ENCODE results near the gene SPSB4.

The SPSB4 gene

DNA sequence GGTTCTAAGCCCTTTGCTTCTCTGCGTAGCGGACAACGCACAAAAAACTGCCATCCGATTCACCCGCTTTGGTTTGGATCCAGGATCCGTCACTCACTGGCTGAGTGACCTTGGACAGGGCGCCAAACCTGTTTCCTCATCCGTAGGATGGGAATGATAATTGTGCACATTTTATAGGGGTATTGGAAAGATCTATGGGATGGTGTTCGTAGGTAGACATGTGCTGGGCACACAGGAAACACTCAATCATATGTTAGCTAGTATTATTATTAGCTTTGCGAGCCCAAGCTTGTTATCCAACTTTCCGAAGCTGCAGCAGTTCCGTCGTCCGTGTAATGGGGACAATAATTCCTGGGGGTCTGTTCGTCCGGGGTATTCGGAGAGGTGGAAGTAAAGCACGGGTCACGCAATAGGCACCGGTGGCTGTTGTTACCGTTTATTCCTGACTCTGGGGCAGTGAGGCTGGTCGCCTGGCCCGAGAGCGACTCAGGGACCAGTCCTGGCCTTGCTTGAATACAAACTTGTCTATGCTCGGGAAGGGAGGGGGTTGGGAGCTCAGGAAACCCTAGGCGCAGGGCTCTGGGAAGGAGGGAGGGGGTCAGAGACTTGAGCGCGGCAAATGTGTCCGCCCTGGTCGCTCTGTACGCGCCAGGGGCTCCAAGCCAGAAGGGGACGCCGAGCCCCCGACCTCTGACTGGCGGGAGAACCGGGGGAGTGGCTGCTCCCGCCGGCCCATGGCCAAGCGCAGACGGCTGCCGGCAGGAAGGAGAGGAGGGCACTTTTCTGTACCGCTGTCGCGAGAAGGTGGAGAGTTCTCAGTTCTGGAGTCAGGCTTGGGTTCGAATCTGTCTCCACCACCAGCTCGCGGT is 1.3 kb downstream of the SPSB4 start:
- DNase-seq (ENCODE audit: low read depth in 1 of 2, low spot score in 1 of 2): no peak

DNA sequence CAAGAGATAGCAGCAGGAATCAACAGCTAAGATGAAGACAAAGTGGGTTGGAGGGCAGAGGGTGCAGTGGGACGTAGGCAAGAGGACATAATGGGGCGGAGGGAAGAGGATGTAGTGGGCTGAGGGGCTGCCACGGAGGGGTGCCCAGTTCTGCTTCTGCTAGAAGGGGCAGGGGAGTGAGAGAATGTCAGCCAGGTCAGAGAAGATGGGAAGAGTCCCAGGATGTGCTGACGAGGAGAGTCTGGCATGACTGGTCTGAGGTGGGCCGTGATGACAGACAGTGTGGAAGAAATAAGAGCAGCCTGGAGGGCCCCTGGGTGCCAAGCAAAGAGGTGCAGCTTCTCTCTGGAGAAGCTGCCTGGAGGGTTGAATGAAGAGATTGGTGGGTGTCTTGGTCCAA is 4.0 kb downstream of the SPSB4 start:
- no peak for DNase-seq (ENCODE audit: low read depth in 1 of 2, low spot score in 1 of 2)

DNA sequence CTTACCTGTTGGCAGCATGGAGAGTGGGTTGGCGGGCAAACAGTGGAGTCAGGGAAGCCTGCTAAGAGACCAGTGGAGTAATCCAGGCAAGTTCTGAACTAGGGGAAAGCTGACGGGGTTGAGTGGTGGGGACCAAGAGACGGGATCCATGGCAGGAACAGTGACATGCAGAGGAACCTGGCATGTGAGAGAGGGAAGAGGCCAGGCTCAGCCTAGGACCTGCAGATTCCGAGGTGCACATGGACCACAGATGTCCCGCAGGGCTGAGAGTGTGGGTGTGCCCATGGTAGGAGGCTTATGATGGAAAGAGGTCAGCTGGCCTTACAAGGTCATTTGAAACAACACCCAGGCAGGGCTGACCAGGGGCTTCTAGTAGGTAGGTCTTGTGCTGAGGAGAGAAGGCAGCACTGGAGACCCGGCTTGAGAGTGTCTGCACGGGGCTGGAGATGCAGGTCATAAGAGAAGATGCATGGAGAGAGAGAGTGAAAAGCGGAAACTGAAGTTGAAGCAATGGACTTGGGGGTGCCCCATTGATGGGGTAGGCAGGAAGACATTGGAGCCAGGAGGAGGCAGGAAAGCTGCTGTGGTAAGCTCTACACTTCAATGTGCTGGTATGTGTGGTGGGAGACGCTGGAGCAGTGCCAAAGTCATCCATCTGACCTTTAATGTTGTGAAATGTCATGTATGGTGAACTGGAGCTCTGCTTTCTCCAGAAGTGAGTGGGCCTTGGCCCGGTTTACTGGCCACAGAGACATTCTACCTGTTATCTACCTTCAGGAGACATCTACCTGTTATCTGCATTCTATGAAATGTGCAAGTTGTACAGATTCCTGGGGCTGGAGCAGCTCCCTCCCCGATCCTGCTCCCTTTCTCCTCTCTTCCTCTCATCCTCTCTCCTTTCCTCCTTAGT is 4.6 kb downstream of the SPSB4 start:
- DNase-seq (ENCODE audit: low read depth in 1 of 2, low spot score in 1 of 2): no peak

DNA sequence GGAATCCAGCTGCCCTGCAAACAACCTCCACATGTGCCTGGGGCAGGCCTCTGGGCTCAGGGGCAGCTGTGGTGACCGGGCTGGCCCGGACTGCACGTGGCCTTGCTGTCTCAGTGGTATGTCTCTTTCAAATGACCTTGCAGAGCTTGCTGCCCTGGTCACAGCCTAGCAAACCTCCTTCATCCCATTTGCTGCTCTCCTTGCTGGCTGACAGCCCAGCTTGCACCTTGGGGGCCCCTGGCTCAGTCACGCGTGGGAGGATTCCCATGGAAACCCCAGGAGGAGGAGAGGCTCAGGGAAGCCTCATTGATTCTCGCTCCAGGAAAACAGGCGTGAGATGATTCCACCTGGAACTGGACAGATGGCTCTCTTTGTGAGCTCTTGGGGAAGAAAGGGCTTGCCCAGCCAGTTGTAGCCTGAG is 5.6 kb downstream of the SPSB4 start:
- DNase-seq (ENCODE audit: low read depth in 1 of 2, low spot score in 1 of 2): no peak

DNA sequence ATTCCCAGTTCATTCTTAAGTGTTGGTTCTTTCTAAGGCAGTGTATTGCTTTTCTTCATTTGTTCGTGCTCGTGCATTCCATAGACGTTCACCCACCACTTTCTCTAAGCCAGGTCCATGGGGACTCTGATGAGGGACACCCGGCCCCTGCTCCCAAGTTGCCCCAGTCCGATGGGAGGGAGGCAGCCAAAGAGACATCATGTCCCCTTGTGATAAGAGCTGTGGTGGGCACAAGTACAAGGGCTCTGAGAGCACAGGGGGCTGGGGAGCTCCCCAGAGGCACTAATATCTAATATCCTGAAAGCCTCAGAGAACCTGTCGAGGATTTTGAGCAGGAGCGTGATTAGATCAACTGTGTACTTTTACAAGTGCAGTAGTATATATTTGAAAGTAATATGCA is 6.3 kb downstream of the SPSB4 start:
- no peak for DNase-seq (ENCODE audit: low read depth in 1 of 2, low spot score in 1 of 2)

DNA sequence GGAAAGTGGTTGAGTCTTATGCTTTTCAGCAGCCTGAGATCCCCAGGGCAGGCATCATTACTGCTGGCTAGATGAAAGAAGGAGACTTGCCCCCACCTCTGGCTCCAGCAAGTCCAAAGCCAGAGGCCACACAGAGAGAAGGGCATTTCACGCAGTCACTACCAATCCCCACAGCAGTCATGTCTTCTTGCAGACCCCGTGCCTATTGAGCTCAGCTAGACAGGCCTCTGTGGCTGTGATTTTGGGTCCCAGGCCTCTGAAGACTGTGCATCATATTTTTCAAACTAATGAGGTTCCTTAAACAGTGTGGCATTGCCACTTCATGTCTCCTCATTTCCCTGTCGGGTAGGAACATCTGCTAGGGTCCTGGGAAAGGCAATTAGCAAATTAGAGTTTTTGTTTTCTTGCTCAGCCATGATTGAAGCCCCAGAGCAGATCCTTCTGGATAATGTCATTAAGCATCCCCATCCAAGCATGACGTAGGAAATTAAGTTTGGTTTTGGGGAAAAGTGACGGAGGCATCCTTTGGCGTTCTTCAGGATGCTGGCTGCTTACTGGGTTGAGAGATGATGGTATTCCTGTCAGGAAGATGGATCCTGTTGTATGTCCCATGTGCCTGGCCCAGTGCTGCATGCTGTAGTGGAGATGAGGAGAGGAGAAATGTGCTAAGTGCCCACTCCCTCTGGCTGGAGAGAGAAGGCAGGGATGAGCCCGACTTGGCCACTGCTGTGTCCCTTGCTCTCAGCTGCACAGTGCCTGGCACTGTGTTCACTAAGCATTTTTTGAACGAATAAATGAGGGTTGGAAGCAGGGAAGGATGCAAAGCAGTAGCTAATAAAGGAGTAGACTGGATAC is 7.0 kb downstream of the SPSB4 start:
- no peak for DNase-seq (ENCODE audit: low read depth in 1 of 2, low spot score in 1 of 2)

DNA sequence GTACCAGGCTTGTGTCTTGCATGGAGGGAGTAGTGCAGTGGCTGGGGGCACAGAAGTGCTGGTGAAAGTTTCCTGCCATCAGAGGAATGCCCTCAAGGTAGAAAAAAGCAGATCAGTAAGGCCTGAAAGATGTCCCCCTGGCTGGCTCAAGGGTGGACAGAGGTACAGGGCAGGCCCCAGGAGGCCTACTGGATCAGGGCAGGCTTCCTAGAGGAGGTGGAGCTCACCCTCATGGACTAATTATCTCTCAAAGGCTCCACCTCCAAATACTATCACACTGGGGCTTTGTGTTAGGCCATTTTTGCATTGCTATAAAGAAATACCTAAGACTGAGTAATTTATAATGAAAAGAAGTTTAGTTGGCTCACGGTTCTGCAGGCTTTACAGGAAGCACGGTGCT is 7.8 kb downstream of the SPSB4 start:
- no peak for DNase-seq (ENCODE audit: low read depth in 1 of 2, low spot score in 1 of 2)

DNA sequence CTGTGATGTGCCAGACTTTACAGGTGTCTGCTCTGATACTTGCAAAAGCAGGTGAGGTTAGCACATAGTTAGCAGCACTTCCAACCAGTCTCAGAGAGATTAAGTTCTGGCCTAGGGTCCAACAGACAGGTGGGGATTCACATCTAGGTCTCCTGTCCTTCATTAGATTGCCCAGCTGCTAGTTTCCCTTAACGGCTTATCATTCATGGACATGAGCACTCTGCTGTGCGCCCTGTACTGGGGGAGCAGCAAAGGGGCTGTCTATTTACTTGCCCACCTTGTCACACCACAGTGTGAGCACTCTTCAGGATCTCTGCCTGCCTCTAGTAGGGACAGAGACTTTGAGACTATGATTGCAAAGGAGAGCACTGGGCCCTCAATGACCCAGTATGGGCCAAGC is 8.7 kb downstream of the SPSB4 start:
- no peak for DNase-seq (ENCODE audit: low read depth in 1 of 2, low spot score in 1 of 2)

DNA sequence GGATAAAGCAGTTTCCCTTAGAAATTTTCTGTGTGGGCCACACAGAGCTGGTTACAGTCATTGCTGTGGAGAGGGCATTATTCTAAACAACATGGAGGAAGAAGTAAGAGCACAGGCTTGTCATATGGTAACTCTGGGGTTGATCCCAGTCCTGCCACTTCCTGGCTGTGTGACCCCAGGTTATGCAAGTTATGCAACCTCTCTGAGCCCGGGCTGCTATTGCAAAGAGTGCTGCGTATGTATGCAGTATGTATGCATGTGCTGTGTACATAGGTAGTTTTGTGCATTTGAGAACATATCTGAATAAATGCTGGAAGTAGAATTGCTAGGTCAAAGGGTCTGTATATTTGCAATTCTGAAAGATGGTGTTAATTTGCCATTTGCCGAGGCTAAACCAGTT is 9.2 kb downstream of the SPSB4 start:
- no peak for DNase-seq (ENCODE audit: low read depth in 1 of 2, low spot score in 1 of 2)

DNA sequence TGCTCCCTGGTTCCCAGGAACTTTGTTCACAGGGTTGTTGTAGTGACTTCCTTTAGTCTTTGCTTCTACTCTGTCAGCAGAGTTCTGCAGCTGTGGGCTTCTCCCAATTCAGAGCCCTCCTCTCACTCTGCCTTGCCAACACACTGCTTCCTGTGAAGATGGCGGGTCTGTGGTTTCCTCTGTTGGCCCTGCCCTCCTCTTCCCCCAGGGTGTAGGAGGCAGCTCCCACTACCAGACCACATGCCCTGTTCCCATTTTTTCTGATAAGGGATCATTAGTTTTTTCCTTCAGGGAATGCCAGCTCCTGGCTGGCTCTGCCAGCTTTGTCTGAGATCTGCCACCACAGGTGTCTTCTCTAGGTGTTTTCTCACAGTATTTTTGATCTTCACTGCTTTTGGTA is 12.7 kb downstream of the SPSB4 start:
- no peak for DNase-seq (ENCODE audit: low read depth in 1 of 2, low spot score in 1 of 2)

DNA sequence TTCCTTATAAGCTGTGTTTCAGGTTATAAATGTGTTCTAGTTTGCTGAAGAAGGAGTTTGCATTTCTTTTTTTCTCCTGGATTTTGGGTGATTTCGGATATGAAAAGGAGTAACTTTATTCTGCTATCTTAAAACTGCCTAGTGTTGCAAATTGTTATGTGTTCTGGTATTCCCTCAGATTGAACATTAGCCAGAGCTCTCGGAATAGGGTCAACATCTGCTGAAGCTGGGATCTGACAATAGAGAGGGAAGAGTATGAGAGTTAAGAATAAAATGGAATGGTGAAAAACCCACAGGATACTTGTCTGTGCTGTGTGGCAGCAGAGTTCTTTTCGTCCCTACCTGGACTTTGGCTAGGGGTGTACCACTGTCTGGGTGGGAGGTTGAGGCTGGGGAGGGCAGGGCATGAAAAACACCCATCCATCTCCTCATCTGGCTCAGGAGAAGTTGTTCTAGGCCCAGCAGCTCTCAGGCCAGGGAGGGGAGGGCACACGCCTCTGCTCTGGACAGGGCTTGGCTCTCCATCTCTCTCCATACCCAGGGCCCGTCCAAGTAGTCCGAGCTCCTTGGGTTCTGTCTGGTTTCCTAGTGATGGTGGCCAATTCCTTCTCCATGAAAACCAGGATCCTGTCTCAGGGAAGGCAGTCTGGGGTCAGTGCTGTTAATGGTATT is 13.2 kb downstream of the SPSB4 start:
- no peak for DNase-seq (ENCODE audit: low read depth in 1 of 2, low spot score in 1 of 2)

DNA sequence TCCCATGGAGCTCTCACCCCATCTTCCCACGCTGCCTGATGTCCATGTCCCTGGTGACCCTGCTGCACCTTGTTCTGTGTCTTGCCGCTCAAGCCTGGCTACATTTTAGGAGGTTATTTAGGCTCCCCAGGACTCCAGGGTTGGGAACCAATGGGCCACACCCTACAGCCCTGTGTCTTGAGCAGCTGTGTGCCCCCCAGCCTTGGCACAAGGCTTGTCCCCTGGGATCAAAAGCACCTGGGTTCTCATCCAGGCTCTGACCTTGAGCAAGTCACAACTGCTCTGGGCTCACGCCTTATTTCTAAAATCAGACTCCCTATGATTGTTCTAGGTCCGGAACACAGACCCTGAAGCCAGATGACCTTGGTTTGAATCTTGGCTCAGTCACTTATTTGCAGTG is 14.1 kb downstream of the SPSB4 start:
- no peak for DNase-seq (ENCODE audit: low read depth in 1 of 2, low spot score in 1 of 2)

DNA sequence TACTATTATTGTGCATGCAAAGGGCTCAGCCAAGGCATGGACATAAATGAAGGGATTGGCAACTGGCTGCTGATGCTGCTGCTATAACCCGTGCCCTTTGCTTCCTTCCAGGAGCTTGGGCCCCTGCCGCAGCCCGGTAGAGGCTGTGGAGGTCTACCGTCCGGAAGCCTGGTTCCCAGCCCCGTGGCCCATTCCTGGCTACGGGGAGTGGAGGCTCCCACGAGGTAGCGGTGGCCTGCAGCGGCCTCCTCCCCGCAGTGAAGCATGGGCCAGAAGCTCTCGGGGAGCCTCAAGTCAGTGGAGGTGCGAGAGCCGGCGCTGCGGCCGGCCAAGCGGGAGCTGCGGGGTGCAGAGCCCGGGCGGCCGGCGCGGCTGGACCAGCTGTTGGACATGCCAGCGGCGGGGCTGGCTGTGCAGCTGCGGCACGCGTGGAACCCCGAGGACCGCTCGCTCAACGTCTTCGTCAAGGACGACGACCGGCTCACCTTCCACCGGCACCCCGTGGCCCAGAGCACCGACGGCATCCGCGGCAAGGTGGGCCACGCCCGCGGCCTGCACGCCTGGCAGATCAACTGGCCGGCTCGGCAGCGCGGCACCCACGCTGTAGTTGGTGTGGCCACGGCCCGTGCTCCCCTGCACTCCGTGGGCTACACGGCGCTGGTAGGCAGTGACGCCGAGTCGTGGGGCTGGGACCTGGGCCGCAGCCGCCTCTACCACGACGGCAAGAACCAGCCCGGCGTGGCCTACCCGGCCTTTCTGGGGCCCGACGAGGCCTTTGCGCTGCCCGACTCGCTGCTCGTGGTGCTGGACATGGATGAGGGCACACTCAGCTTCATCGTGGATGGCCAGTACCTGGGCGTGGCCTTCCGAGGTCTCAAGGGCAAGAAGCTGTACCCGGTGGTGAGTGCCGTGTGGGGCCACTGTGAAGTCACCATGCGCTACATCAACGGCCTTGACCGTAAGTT is 15.0 kb downstream of the SPSB4 start:
- DNase-seq (ENCODE audit: low read depth in 1 of 2, low spot score in 1 of 2): no peak

DNA sequence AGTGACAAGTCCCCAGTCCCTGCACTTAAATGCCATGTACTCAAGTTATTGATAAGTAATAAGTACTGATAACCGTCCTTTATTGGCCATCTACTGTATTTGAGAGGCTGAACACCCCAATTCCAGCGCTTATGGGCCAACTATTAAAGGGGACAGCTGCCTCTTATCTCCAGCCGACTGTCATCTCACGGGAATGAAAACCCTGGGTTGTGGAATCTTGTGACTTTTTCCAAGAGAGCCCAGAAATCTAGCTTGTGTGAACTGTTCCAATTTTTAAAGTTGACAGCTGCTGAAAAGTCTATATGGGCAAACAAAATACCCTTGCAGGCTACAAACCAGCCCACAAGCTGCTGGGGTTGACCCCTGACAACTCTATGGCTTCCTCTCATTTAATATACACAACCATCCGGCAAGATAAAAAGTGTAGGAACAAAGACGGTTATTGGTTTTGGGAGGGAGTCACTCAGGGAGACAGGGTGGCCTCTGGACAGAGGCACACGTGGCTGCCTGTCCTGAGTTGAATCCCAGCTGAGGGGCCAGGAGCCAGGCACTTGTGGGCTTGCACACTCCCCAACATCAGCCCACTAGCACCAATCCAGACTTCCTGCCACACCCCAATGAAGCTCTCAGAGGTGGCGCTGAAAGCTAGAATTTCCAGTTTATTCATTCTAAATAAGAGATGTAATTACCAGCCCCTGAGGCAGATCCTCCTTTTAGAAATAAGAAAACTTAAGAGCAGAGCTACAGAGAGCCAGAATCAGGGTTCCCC is 16.2 kb downstream of the SPSB4 start:
- DNase-seq (ENCODE audit: low read depth in 1 of 2, low spot score in 1 of 2): no peak

DNA sequence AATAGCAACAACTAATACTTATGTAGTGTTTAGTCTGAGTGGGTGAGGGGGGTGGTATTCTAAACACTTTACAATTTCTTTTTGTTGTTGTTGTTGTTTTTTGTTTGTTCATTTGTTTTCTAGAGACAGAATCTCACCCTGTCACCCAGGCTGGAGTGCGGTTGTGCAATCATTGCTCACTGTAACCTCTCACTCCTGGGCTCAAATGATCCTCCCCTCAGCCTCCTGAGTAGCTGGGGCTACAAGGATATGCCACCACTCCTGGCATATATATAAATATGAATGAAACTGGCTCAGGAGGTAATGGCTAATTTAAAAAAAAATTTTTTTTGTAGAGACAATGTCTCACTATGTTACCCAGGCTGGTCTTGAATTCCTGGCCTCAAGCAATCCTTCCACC is 19.1 kb downstream of the SPSB4 start:
- DNase-seq (ENCODE audit: low read depth in 1 of 2, low spot score in 1 of 2): no peak

DNA sequence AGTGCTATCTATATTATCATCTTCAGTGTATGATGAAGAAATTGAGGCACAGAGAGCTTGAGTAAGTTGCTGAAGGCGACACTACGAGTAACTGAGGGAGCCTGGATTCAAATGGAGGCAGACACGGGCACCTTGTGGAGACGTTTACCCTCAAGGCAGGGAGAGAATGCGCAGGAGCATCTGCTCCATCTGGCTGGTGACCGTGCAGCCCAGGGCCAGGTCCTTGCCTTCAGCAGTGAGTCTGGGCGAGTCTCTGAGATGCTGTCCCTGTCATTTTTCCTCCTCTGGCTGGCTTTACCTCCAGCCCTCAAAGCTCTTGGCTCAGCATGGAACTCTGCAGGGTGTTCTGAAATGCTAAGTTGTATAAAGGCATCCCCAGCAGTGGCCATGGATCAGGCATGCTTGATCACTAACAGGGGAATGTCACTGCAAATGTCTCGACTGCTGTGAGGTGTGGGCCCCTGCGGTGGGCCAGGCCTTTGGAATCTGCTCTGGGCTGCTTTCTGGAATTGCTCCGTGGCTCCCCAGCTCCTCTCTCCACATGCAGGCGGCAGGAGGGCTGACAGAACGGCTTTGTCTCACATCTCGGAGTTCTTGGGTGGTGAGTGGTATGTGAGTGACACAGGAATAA is 19.7 kb downstream of the SPSB4 start:
- no peak for DNase-seq (ENCODE audit: low read depth in 1 of 2, low spot score in 1 of 2)

DNA sequence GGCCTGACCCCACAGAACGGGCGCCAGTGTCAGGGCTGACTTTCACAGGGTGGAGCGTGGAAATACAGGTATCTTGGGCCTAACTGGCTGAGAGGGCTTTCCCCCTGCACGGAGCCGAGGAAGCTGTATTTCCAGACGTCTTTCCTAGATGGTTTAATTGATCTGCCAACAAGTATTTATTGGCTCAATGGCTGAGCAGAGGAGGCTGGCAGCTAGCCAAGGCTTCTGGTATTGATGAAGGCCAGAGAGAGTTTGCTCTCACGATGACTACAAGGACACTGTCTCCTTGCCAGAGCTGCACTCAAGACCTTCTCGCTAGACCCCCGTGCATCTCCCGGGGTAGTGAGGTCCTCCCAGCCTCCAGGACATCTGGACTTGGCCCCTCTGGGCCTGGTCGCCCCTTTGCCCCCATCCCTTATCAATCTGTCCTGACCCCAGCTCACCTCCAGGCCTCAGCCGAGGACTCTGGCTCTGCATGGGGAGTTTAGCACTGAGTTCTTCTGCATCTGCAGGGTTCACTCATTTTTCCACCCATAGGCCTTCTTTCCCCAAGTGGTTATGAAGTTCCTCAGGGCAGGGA is 20.6 kb downstream of the SPSB4 start:
- no peak for DNase-seq (ENCODE audit: low read depth in 1 of 2, low spot score in 1 of 2)

DNA sequence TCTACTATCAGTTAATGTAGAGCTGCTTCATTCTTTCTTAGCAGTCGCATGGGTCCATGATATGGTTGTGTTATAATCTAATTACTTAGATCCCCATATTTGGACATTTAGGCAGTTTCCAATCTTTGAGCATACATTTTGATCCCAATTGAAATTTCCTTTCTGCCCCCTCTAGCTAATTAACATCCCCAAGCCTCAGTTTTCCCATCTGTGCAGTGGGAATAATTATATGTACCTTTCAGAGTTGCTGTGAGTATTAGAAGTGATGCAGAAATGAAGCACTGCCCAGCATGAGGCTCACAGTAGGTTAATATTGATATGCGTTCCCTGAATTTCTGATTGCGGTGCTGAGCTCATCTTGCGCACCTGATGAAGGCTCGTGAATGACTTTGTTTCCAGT is 21.8 kb downstream of the SPSB4 start:
- DNase-seq (ENCODE audit: low read depth in 1 of 2, low spot score in 1 of 2): no peak
